Colon (tissue), 2 donors: ENCODE results near the gene MRPS12.

ENCODE experiments used
- FAIRE-seq: peaks from 2 replicates; lab custom pipeline; 2012; peaks lifted over from hg19 to GRCh38; lab: Jason Lieb, UNC
- donor health status: control.
- donor health status: control.

The MRPS12 gene

DNA sequence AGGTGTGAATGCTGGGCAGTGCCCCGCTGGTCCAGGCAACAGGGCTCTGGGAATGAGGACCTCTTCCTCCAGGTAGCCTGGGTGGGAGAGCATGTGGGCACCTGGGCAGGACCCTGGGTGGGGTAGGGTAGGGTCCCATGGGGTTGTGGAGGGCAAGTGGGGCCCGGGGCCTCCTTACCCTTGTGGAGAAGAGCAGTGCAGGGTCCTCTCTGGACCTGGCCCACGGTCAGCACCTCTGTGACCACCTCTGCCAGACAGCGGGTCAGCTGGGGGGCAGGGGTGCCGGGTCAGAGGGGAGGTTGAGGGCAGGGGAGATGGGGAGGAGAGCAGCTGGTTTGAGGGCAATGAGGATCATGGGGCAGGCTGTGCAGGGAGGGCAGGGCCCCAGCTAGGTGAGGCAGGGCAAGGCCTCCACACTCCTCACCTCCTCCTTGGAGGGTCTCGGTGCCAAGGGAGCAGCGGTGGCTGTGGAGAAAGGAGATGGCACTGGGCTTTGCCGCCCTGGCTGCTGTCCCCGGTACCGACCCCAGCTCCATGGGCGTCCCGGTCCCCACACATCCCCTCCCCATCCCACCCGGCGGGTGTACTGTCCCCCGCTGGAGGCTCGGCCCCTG, 19.2 kb upstream of the MRPS12 start:
- FAIRE-seq: no peak

DNA sequence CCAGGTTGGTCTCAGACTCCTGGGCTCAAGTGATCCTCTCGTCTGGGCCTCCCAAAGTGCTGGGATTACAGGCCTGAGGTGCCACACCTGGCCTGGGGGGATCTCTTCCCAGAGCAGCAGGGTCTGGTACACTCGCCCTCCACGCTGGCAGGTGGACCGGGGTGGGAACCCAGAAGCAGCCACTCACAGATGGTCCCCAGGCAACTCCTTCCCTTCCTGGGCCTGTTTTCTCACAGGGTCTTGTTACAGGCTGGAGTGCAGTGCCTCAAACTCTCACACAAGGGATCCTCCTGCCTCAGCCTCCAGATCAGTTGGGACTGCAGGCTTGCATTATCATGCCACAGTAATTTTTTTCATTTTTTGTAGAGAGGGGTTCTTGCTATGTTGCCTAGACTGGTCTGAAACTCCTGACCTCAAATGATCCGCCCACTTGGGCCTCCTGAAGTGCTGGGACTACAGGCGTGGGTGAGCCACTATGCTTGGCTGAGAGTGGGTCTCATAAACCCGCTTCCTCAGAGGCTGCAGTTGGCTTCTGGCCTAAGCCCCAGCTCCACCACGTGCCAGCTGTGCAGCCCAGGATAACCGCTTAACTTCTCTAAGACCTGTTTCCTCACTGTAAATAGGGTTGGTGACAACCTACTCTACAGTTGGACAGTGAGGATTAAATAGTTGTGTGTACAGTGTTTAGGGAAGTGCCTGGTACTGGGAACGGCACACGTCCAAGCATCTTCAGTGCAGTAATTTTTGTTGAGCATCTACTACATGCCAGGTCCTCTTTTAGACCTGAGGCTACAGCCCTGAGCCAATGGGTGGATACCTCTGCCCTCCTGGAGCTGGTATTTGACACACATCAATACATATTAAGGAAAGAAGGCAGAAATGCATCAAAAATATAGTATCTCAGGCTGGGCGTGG, 17.9 kb upstream of the MRPS12 start:
- FAIRE-seq: no peak

DNA sequence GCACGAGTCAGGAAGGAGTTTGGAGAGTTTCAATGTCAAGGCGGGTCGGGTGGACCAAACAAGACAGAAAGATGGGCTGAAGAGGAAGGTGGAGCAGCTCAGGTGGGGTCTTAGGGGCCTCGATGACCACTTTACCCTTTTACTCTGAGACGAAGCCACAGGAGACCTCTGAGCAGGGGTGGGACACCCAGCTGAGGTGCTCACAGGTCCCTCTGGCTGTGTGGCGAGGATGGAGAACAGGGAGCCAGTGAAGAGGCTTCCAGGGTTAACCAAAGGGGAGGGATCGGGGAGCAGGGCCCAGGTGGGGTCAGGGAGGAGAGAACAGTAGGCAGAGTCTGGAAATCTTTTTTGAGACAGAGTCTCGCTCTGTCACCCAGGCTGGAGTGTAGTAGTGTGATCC, 16.8 kb upstream of the MRPS12 start:
- no peak for FAIRE-seq

DNA sequence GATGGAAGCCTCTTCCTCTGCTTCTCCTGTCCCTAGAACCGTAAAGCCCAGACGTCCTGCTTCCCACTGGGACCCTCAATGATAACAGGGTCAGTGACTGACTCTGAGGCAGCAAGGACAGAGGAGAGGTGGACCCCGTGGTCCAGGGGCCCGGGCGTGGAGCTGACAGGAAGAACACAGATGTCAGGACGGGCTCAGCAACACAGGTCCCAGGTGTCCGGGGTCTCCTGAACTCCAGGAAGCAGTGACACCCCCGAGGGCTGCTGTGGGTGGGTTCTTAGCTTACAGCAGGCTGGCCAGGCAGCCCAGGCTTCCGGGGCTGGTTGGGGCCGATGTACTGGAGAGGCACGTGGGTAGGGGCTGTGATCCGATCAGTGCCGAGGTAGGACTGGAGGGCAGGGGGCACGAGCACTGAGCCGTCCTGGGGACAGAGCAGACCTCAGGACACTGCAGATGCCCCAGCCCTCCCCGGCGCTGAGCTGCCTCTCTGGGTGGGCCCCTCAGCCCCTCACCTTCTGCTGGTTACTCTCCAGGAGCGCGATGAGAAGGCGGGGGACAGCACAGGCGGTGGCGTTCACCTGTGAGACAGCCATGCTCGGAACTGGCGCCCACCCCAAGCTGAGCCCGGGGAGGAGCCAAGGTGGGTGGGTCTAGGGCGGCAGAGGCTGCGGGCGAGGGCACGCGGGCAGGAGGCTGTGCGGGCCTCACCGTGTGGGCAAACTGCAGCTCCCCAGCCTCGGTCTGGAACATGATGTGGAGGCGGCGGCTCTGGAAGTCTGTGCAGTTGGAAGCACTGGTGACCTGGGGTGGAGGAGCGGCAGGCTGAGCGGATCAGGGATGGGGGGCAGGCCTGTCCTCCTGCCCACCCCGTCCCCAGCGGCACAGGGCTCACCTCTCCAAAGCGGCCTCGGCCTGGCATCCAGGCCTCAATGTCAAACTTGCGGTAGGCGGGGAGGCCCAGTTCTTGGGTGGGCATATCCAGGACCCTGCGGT, 15.1 kb upstream of the MRPS12 start:
- no peak for FAIRE-seq

DNA sequence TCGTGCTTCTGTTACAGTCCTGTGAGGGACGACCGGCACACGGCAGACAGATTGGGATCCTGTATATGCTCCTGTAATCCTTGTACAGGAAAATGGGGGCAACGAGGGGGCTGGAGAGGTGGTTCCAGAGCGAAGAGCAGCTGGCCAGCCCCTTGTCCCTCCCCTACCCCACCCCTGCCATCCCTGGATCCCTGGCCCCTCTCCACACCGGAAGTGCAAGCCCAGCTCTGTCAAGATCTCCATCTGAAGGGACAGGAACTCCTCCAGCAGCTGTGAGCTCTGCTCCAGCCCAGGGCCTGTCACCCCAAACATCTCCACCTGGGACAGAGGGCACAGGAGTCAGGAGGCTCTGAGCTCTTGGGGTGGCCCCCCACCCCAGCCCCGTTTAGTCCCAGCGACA, 13.2 kb upstream of the MRPS12 start:
- no peak for FAIRE-seq

DNA sequence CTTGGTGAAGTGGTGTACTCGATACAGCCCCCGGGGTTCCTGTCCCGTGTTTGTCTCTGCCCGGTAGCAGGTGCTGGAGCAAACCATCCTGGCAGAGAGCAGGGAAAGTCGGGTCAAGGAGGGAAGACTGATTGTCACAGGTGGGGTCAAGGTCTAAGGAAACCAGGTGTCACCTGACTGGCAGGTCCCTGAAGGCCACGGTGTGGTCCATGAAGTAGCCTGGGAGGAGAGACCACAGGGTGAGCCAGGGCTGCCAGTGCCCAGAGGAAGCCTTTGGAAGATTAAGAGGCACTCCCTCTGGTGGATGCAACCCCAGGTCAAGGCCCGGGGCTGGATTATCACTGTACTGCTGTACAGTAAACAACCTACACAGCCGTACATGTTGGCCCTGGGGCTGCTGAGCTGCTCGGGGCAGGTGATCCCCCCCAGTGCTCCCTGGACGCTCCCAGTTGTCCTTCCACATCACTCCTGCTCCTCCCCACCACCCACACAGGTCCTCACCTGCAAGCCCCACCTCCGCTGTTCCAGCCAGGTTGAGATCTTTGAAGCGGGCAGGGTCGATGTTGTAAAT, 12.7 kb upstream of the MRPS12 start:
- no peak for FAIRE-seq

DNA sequence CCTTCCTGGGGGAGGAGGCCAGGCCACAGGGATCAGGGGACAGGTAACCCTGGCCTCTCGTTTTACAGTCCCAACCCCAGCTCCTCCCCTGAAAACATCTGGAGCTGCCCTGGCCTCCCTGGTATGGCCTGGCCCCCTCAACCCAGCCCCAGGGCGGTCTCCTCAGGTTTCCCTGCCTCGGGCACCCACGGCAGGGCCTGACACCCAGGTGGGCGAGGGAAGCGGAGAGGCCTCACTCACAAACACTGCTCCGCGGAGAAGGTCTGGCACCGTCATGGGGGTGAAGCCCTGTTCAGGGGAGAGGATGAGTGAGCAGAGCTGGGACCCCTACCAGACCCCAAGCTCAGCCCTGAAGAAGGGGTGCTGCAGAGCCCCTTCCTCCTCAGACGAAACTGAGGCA, 12.2 kb upstream of the MRPS12 start:
- FAIRE-seq: no peak

DNA sequence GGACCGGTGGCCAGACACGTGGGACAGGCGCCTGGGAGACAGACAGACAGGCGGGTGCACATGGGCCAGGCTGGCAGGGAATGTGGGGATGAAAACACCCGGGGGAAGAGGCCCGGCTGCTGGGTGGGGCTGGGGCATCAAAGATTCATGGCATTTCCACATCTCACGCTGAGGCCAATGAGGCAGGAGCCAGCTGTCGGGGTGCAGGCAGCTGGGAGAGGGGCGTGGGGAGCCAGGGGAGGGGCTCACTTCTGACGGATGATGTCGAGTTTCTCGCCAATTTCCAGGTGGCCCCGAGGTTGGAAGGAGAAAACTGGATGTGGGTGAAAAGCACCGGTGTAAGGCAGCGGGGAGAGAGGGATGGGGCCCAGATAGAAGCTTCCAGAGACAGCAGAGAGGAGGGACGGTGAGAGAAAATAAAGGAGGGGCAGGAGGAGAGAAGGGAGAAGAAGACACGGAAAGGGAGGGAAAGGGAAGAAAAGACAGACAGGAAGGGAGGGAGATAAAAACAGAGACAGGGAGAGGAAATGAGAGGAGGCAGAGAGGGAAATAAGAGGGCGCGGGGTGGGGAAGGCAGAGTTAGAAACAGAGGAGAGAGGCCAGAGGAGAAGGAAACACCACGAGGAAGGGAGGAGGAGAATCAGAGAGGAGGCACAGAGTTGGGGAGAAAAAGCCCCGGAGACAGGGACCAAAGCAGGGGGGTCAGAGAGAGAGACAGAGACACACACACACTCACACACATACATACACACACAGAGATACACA, 10.7 kb upstream of the MRPS12 start:
- FAIRE-seq: no peak

DNA sequence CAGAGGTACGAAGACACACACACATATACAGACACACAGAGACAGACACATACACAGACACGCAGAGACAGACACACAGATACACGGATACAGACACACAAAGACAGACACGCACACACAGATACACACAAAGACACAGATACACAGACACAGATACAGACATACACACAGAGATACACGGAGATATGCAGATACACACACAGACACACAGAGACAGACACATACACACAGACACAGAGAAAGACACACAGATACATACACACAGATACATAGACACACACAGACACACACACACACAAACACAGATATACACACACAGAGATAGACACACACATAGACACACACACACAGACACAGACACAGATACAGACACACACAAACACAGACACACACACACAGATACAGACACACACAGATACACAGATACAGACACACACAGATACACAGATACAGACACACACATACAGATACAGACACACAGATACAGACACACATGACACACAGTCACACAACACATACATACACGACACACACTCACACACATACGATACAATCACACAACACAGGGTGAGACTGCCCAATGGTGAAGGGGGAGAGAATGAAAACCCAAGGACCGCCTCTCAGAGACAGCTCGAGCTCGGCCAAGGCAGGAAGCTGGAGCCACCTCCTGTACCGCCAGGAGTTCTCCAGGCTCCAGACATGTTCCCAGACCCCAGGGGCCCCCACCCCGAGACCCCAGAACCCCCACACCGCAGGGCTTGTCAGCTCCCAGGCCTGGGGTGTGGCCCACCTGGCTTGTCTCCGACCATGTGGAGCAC, 9.9 kb upstream of the MRPS12 start:
- no peak for FAIRE-seq

DNA sequence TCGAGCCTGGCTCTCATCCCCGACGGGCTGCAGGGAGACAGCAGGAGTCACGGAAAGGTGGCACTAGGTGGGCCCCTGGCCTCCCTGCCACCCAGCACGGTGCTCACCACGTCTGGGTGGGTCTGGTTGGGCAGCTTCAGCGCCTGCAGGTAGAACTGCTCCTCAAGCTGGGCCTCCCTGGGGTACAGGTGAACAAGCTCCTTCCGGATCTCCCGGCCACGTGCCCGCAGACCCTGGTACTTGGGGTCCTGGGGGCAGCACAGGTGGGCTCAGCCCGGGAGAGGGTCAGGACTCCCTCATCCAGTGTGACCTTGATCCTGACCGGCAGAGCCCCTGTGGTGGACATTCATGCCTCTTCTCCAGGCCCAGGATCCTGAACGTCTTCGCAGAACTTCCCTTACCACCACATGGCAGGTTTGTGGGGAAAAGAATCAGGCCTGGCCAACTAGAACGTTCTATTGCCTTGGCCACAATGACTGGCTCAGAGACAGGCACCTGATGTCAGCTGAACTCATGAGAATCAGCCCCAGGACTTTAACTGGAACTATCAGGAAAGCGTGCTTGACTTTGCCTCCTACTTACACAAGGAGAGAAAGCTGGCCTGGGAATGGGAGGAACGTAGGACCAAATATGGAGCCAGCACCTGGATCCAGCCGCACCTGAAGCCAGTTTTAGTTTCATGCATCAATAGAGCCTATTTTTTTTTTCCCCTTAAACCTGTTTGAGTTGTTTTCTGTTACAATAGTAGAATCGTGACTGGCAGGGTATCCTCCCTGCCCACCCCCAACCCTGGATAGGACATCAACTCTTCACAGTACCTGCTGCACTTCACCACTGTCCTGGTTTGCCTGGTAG, 9.1 kb upstream of the MRPS12 start:
- FAIRE-seq: no peak

DNA sequence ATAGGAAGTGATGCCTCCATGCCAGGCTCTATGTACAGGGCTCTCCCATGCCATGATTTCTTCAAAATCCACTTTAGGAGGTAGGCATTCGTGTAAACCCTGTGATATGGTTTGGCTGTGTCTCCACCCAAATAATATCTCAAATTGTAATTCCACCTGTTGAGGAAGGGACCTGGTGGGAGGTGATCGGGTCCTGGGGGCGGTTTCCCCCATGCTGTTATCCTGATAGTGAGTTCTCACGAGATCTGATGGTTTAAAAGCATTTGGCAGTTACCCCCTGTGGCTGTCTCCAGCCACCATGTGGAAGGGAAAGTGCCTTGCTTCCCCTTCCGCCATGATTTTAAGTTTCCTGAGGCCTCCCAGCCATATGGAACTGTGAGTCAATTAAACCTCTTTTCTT, 8.3 kb upstream of the MRPS12 start:
- no peak for FAIRE-seq

DNA sequence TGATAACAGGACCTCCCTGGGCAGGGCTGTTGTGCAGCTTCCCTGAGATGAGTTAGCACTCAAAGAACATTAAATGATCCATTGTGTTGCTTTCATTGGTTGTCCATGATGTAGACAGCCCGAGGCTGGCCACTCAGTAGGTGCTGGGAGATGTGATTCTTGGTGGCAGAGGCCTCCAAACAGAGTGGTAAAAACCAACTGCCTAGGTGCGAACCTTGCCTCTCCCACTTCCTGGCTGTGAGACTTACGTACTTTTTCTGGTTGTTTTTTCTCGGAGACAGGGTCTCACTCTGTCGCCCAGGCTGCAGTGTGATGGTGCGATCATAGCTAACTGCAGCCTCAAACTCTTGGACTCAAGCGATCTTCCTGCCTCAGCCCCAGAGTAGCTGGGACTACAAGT, 6.4 kb upstream of the MRPS12 start:
- no peak for FAIRE-seq

DNA sequence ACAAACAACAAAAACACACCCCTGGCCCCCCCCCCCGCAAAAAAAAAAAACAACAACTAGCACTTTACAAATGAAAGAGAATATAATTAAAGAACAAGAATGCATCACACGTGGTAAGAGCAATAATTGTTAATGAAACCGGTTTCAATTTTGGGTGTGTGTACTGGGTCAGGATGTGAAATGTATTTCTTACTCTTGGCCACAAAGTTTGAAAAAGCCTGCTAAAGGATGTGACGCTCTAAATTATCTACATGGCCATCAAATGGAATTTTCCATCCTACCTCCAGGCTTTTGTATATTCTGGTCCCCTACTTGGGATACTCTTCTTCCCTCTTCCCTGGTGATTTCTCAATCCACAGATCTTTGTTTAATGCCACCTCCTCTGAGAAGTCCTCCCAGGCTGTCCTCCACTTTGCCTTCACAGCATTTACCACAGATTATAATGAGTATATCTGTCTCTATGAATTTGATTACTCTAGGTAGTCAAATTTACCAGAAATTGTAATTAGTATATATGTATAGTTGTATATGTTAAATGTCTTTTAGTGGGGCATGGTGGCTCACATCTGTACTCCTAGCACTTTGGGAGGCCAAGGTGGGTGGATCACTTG, 2.2 kb upstream of the MRPS12 start:
- FAIRE-seq: no peak

DNA sequence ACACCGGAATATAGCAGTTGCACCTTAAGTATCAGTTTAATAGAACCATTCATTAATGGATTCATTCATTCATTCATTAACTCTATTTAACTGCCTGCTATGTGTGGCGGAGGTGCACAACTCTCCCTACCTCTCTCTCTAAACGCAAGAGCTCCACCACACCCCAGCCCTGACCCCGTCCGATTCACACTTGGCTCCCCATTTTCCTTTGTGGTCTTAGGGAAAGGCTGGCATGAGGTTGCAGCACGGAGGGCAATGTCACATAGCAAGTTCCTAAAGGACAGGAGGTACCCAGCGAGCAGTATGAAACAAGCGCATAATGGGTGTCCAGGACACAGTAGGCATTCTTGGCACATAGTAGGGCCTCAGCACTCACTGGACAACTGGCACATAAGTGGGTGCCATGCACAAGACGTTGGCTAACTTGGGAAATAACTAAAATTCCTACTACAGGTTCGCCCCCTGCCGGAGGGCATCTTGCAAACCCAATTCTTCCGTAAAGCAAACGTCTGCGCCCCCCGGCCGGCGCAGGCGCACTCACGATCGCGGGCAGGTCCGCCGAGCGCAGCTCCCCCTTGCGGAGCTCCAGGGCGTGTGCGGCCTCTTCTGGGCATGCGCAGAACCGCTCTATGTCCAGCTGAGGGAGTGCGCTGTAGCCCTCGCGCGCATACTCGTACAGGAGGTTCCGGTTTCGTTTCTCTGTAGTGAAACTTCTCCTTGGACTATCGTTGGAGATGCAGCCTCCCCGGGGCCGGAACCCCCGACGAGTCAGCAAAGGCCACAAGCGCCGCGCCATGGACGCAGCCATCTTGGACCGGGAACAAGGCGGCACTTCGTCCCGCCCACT, 592 bp upstream of the MRPS12 start, which contains the start of gene SARS2:
Gene SARS2 (minus strand): TSS at position 835 of the 847 bp plus-strand sequence. CDS start 27 bp downstream, at position 808.
- FAIRE-seq: no peak

DNA sequence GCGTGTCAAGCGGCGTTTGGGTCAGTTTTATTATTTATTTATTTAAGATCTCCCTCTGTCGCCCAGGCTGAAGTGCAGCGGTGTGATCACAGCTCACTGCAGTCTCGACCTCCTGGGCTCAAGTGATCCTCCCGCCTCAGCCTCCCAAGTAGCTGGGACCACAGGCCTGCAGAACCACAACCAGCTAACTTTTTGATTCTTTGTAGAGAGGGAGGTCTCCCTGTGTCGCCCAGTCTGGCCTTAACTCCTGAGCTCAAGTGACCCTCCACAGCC, 713 bp downstream of the MRPS12 start:
- FAIRE-seq: no peak

DNA sequence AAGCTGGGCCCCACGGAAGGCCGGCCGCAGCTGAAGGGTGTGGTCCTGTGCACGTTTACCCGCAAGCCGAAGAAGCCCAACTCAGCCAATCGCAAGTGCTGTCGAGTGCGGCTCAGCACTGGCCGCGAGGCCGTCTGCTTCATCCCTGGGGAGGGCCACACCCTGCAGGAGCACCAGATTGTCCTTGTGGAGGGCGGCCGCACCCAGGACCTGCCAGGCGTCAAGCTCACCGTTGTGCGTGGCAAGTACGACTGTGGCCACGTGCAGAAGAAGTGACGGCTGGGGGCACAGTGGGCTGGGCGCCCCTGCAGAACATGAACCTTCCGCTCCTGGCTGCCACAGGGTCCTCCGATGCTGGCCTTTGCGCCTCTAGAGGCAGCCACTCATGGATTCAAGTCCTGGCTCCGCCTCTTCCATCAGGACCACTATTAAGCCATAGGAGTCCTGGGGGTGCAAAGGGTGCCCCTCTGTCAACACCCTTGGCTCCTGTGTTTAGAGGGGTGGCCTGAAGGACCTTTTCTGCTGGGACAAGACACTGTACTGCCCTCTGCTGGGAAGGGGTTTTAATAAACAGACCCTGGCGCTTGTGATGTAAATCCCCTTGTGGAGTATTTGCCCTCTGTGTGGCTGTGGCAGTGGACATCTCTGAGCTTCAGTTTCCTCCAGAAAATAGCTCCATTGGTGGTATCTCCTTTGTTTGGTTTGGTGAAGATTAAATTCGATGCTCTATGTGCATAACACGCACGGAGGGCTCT, 1.9 kb downstream of the MRPS12 start:
- no peak for FAIRE-seq

DNA sequence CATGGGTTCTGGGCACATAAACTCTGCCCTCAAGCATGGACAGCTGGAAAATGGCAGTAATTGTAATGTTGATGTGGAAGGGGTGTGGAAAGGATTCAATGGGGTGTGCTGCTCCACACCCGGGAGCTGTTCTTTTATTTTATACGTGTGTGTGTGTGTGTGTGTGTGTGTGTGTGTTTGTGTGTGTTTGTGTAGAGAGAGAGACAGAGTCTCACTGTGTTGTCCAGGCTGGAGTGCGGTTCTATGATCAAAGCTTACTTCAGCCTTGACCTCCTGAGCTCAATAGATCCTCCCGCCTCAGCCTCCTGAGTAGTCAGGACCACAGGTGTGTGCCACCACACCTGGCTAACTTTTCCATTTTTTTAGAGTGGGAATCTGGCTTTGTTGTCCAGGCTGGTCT, 2.8 kb downstream of the MRPS12 start:
- no peak for FAIRE-seq

DNA sequence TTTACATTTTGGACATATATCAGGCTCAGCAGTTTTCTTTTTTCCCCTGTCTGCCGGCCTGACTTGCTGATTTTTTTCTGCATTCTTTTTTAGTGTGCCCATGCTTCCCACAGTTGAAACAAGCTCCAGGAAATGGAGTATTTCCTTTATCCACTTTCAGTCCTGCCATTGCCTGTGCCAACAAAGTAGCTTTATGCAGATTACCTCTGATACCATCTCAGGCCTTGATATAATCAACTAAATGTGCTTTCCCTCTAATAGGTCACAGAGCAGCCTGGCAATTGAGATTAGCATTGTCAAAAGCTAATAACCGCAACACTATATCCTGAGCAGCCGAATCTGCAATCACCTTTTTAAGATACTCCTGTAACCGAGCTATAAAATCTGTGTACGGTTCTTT, 9.2 kb downstream of the MRPS12 start:
- FAIRE-seq: no peak
